ENCODE results near the gene GPHN. TPM values are rescaled to one million over a fixed set of nuclear protein-coding genes. Genes with fewer than 3 reads are reported as not detected.

Gene GPHN
- total RNA-seq, 1 experiment from 2014 or later = 23.4 TPM

DNA sequence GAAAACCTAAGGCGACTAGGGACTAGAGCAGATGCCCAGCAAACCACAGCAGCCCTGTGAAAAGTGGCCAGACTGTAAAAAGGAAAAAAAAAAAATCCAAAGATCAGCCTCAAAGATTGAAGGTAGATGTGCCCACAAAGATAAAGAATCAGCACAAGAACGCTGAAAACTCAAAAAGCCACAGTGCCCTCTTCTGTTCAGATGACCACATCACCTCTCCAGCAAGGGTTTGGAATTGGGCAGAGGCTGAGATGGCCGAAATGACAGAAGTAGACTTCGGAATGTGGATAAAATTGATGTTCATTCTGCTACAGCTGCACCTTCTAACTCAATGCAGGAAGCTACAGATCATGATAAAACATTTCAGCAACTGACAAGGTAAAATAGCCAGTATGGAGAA is 154.4 kb downstream of the GPHN start:
- no peak overlapping the region for H3K27ac ChIP-seq (ENCODE audit: low read length)
- intact Hi-C loops (cut with micrococcal nuclease) = loop anchor here (1.0 kb wide), 1 partner anchor 38 kb away; no protein-coding TSS in a partner anchor
- peak; percentile 77 for ATAC-seq

DNA sequence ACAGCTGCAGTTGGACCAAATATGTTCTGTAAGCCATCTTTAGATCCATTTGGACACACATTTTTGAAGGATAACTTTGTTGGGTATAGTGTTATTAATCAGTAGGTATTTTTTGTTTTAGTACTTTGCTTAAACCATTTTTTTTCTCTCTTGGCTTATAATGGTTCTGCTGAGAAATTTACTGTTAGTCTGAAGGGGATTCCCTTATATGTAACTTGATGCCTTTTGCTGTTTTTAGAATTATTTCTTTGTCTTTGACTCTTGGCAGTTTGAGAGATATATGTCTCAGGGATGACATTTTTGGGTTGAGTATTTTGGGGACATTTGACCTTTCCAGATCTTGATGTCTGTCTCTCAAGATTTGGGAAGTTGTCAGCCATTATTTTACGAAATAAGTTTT is 169.8 kb downstream of the GPHN start:
- peaks cover 13% of the 10 kb centered on the region; the same call in 1 of the 2 replicates for H3K36me3 ChIP-seq (ENCODE audit: low read depth, low read length)
- H3K79me2 ChIP-seq (ENCODE audit: low read length) = peaks cover 59% of the 10 kb centered on the region
- H2AFZ ChIP-seq (ENCODE audit: low read length) = no peak overlapping the region
- no peaks in the 10 kb centered on the region for H3K9me2 ChIP-seq (replicated peaks; ENCODE audit: low read length)
- no peaks in the 10 kb centered on the region for H3F3A ChIP-seq (ENCODE audit: low read length, unreplicated experiment)
- BruUV-seq (replicated peaks) = no TSS peak
- intact Hi-C loops (cut with micrococcal nuclease) = no loop called here
- peaks cover 18% of the 10 kb centered on the region; the same call in 1 of the 2 replicates for H3K9me3 ChIP-seq (ENCODE audit: low read length)
- no peak for TF ChIP-seq EZH2 (IDR thresholded peaks at IDR 0.05; ENCODE audit: low read length, unreplicated experiment)
- TF ChIP-seq, protein P1, sequence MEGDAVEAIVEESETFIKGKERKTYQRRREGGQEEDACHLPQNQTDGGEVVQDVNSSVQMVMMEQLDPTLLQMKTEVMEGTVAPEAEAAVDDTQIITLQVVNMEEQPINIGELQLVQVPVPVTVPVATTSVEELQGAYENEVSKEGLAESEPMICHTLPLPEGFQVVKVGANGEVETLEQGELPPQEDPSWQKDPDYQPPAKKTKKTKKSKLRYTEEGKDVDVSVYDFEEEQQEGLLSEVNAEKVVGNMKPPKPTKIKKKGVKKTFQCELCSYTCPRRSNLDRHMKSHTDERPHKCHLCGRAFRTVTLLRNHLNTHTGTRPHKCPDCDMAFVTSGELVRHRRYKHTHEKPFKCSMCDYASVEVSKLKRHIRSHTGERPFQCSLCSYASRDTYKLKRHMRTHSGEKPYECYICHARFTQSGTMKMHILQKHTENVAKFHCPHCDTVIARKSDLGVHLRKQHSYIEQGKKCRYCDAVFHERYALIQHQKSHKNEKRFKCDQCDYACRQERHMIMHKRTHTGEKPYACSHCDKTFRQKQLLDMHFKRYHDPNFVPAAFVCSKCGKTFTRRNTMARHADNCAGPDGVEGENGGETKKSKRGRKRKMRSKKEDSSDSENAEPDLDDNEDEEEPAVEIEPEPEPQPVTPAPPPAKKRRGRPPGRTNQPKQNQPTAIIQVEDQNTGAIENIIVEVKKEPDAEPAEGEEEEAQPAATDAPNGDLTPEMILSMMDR (conservative IDR thresholded peaks at IDR 0.05; ENCODE audit: low read depth, low read length) = no peak
- no peak for TF ChIP-seq EZH2phosphoT487 (IDR thresholded peaks at IDR 0.05; ENCODE audit: borderline replicate concordance, low read length)
- H3K27ac ChIP-seq (ENCODE audit: low read length) = no peak overlapping the region
- H3K4me3 ChIP-seq (ENCODE audit: low read length) = no peak overlapping the region
- ATAC-seq (no peak), DNase-seq (no peak)
- H4K20me1 ChIP-seq (ENCODE audit: low read length) = no peaks in the 10 kb centered on the region
- H3K27me3 ChIP-seq (ENCODE audit: low read length) = no peaks in the 10 kb centered on the region
- no peak overlapping the region for H3K9ac ChIP-seq (ENCODE audit: low read length)
- ChIA-PET CTCF (no interaction called here), POLR2A (ENCODE audit: unreplicated experiment) (no interaction called here)
- no peaks in the 10 kb centered on the region for H3K4me1 ChIP-seq (ENCODE audit: insufficient read depth, low read length)
- H3K4me2 ChIP-seq (ENCODE audit: low read length) = no peak overlapping the region

More for the DNA sequence above, 154.4 kb downstream of the GPHN start:
- Histone ChIP-seq H3K4me3 (ENCODE audit: low read length) (no peak overlapping the region), H3K9me3 (ENCODE audit: low read length) (0 out of 2 replicates have a peak, but pooled peaks cover 3% of the 10 kb centered on the region), H3K4me1 (ENCODE audit: insufficient read depth, low read length) (no peaks in the 10 kb centered on the region), H3K36me3 (ENCODE audit: low read depth, low read length) (peaks cover 3% of the 10 kb centered on the region; the same call in 1 of the 2 replicates), H3K4me2 (ENCODE audit: low read length) (no peak overlapping the region), H4K20me1 (ENCODE audit: low read length) (no peaks in the 10 kb centered on the region), H3K27me3 (ENCODE audit: low read length) (no peaks in the 10 kb centered on the region), H2AFZ (ENCODE audit: low read length) (no peak overlapping the region), H3K9ac (ENCODE audit: low read length) (no peak overlapping the region), H3F3A (ENCODE audit: low read length, unreplicated experiment) (no peaks in the 10 kb centered on the region), H3K79me2 (ENCODE audit: low read length) (peaks cover 15% of the 10 kb centered on the region), H3K9me2 (replicated peaks; ENCODE audit: low read length) (no peaks in the 10 kb centered on the region)
- TF ChIP-seq EZH2 (IDR thresholded peaks at IDR 0.05; ENCODE audit: low read length, unreplicated experiment) (no peak), EZH2phosphoT487 (IDR thresholded peaks at IDR 0.05; ENCODE audit: borderline replicate concordance, low read length) (no peak)
- TF ChIP-seq, protein P1 (conservative IDR thresholded peaks at IDR 0.05; ENCODE audit: low read depth, low read length) = peak; percentile 72
- BruUV-seq (replicated peaks) = no TSS peak
- POLR2A ChIA-PET (ENCODE audit: unreplicated experiment) = no interaction called here
- peak; percentile 55 for DNase-seq
- CTCF ChIA-PET = no interaction called here

DNA sequence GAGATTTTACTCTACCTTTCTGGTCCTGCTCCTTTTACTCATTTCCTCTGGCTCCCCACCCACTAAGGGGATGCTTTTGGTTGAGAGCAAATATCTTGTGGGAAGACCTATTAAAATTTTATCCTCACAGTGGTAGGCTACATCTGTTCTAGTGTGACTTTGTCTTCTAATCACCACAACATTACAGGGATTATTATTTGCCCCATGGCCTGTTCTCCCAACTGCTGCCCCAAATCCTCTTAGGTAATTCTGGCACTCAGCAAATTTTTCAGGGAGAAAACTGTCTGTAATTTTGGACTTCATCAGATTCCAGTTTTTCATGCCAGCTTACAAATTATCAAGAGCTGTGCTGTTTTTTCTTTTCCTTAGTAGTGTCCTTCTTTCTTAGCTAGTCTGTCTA is 172.3 kb downstream of the GPHN start:
- Histone ChIP-seq H3F3A (ENCODE audit: low read length, unreplicated experiment) (no peaks in the 10 kb centered on the region), H3K36me3 (ENCODE audit: low read depth, low read length) (peaks cover 13% of the 10 kb centered on the region; the same call in 1 of the 2 replicates), H3K79me2 (ENCODE audit: low read length) (peaks cover 52% of the 10 kb centered on the region), H3K4me2 (ENCODE audit: low read length) (no peak overlapping the region), H3K27me3 (ENCODE audit: low read length) (no peaks in the 10 kb centered on the region), H3K9me3 (ENCODE audit: low read length) (peaks cover 18% of the 10 kb centered on the region; the same call in 1 of the 2 replicates), H3K9me2 (replicated peaks; ENCODE audit: low read length) (no peaks in the 10 kb centered on the region), H3K4me3 (ENCODE audit: low read length) (no peak overlapping the region), H2AFZ (ENCODE audit: low read length) (no peak overlapping the region), H3K27ac (ENCODE audit: low read length) (no peak overlapping the region), H4K20me1 (ENCODE audit: low read length) (no peaks in the 10 kb centered on the region), H3K9ac (ENCODE audit: low read length) (no peak overlapping the region), H3K4me1 (ENCODE audit: insufficient read depth, low read length) (no peaks in the 10 kb centered on the region)
- intact Hi-C loops (cut with micrococcal nuclease) = no loop called here
- no peak for TF ChIP-seq EZH2 (IDR thresholded peaks at IDR 0.05; ENCODE audit: low read length, unreplicated experiment)
- no peak for TF ChIP-seq EZH2phosphoT487 (IDR thresholded peaks at IDR 0.05; ENCODE audit: borderline replicate concordance, low read length)
- TF ChIP-seq, protein P1 (conservative IDR thresholded peaks at IDR 0.05; ENCODE audit: low read depth, low read length) = no peak
- ChIA-PET POLR2A (ENCODE audit: unreplicated experiment) (no interaction called here), CTCF (no interaction called here)
- no TSS peak for BruUV-seq (replicated peaks)
- DNase-seq (no peak), ATAC-seq (peak; percentile 37; the same call in 1 of the 2 replicates)

Measured in PC-3 (cell line).